EL (cell line): ENCODE measurements around the gene UBE2D4.
"Not testable (repeated sequence)": the region's sequence is repeated elsewhere in the genome, so short reads cannot be mapped to it uniquely, and the experiment has no call there.

Experiments
- DNase-seq: peaks from one replicate; pipeline ENCODE4 v3.0.0-alpha.2; 2016

The UBE2D4 gene

DNA sequence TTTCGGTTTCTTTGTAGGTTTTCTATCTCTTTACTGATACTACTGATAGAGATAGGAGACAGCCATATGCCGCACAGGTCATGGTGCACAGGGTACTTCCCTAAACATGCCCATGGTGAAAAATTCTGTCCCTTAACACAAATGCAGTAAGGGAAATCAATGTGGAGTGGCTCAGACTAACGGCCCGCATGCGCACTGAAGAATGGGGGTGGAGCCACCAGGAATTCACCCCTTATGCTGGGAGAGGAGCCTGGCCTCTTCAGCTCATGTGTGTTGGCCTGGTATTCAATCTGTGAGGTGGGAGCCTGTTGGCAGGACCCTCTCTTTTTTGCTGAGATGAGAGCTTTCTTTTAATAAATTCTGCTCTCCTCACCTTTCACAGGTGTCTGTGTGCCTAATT is 11.4 kb upstream of the UBE2D4 start:
- no peak for DNase-seq

DNA sequence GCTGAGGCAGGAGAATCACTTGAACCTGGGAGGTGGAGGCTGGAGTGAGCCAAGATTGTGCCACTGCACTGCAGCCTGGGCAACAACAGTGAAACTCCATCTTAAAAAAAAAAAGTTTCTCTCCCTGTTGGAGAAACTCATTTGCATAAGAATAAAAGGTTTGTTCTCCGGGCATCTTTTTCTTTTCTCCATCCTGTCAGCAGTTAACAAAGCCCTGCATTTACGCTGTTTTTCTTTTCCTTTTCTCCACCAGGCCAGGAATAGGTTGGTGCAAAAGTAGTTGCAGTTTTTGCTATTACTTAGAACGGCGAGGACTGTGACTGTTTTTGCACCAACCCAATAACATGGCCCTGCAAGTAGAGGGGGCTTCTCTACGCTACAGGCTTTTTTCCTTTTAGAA is 10.3 kb upstream of the UBE2D4 start:
- DNase-seq, result no peak

DNA sequence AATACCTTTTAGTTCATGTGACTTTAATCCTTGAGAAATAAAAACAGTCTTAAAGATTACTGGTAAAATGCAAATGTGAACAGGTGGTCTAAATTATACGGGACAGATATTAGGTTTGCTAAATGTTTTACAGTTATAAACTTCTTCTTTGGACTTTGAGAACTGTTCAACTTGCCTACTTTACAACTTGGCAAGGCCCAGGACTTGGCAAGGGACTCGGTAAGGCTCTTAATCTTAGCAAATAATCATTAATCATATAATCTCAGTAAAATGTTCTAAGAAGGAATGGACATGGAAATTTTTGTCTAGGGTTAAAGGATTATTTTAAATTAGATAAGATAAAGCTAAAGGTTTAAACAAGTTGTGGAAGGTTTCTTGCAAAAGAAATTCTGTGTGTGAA is 4.8 kb upstream of the UBE2D4 start:
- DNase-seq, result no peak

DNA sequence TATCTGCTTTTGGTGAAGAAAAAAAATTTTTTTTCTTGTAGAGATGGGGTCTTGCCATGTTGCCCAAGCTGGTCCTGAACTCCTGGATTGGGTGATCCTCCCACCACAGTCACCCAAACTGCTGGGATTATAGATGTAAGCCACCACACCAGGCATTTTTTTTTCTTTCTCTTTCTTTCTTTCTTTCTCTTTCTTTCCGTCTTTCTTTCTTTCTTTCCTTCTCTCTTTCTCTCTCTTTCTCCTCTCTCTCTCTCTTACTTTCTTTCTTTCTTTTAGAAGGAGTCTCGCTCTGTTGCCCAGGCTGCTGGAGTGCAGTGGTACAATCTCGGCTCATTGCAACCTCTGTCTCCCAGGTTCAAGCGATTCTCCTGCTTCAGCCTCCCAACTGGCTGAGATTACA is 3.5 kb upstream of the UBE2D4 start:
- no peak for DNase-seq

DNA sequence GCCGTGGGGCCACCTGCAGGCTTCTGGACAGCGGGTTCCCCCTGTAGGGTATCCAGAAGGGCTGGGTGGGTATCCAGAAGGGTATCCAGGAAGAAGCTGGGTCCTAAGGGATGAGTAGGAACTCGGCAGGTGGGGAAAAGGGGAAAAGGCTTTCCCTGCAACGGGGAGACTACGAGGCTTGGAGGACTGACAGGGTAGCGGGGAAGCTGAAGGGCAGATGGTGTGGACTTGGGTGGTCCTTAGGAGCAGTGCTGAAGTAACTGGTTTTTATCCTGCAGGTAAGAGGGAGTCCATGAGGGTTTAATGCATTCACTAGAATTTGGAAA is 525 bp downstream of the UBE2D4 start:
- no peak for DNase-seq

DNA sequence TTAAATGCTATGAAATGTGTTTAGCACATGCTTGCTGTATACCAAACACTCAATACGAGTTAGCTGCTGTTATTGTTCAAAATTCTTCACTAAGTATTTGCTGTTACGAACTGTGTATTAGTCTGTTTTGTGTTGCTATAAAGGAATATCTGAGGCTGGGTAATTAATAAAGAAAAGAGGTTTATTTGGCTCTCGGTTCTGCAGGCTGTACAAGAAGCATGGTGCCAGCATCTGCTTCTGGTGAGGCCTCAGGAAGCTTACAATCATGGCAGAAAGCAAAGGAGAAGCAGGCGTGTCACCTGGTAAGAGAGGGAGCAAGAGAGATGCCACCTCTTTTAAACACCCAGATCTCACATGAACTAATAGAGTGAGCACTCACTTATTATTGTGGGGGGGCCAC is 1.6 kb downstream of the UBE2D4 start:
- no peak for DNase-seq

DNA sequence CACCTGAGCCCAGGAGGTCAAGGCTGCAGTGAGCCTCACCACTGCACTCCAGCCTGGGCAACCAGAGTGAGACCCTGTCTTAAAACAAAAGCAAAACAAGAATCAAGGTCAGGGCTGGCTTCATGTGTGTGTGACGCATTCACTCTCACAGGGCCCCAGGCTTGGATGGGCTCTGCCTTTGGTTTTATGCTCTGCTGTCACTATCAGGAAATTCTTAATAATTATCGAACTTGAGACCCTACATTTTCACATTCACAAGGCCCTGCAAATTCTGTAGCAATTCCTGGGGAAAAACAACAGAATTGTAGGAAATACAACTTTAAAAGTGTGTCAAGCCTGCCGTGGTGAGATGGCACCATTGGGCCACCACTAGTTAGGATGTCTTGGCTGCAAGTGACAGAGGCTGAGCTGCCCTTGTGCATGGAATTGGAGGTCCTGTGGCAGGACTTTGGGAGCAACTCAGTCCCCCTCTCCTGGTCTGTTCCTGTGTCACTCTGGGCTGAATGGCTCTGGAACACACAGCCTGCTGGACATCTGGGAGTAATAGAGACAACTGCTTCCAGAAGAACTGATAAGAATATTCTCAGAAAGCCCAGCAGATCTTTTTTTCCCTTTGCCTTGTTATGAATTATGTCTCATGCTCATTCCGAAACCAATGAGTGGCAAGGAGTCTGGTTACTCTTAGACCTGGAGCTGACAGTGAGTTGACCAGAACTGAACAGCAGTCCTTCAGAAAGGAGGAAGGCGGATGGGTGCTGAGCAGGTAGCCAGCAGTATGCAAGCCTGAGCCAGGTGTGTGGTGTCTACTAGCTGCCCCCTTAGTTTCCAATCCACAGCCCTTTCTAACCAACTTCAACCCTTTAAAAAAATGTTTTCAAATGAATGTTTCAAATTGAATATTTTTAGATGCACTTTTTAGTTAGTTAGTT is 3.6 kb downstream of the UBE2D4 start:
- no peak for DNase-seq

DNA sequence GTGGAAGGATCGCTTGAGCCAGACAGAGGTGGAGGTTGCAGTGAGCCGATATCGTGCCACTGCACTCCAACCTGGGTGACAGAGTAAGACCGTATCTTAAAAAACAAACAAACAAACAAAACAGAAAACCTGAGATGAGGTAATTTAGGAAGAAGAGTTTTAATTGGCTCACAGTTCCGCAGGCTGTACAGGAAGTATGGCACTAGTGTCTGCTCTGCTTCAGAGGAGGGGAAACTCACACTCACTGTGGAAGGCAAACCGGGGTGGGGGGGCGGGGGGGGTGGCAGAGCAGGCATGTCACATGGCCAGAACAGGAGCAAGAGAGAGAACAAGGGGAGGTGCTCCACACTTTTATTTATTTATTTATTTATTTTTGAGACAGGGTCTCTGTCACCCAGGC is 5.1 kb downstream of the UBE2D4 start:
- DNase-seq, result no peak

DNA sequence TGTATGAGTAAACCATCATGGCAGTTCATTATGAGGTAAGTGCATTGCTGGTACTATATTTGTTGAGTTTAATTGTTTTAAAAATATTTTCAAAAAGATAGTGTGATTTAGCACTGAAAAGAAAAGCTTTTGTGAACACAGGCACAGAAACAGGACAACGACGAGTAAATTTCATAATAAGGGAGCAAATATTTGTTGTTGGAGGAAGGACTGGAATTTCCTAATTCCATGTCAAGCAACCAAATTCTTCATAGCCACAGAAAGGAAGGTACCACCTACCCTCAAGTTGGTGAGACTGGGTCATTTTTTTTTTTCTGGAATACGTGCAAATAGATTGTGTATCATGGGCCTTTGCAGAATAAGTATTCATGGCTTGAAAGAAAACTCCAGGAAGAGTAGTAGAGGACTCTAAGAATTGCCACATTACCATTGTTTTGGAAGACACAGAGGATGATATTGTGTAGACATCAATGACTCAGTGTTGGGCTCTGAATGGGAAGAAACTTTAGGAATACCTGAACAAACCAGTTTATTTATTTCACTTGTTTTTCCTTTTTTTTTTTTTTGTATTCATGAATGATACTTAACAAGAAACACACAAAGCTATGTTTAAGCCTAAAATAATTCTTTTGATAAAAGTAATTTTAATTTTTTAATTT is 7.8 kb downstream of the UBE2D4 start:
- DNase-seq, result no peak

DNA sequence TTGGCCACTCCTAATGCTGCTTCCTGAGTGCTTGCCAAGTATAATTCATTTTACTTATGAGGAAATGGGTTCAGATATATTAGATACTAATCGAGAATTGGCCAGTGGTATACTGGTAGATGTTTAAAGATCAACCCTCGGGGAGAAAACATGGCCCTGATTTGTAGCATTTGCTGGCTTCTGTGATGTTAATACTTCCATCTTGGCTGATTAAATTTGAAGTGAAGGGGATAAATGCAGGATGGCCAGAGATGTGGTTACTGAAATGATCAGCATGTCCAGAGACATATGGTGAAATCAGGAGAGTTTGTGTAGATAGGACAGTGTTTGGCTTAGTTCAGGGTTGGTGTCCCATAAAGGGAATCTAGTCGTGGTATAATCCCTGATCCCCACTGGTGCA is 11.2 kb downstream of the UBE2D4 start:
- DNase-seq, result no peak

DNA sequence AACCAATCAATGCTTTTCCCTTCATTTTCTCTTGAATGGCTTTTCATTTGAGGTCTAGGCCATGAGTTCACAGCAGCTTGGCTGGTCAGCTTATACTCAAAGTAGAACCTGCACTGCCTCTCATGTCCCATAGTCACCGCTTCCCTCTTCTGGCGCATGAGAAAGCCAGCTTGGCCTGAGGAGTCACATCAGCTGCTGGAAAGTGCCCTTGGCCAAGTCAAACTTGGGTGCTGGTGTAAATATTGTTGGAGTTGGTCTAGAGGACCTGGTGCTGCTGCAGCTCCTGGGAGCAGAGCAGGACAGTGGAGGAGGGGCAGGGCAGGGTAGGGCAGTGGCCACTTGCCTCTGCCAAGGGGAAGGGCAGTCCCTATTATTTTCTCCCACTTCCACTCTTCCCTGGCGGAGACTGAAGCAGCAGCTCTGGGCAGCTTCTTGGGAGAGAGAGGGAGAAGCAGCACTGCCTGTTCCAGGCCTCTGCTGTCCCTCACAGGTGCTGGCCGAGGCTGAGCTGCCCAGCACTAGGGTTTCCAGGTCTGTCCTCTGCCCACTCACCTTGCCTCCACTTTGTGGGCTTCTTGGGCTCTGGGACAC is 12.8 kb downstream of the UBE2D4 start:
- DNase-seq, result no peak

DNA sequence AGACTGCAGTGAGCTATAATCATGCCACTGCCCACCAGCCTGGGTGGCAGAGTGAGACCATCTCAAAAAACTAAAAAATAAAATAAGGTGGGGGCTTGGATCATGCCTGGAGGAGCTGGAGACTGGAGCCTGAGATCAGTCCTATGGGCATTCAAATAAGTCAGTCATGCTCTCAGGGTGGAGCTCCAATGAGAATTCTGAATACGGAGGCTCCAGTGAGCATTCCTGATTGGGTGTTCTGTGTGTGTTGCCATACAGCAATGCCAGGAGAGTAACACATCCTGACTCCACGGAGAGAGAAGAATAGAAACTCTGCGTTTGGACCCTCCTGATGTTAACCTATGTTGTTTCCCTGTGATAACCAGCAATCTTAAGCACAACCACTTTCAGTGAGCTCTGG is 16.0 kb downstream of the UBE2D4 start:
- no peak for DNase-seq

DNA sequence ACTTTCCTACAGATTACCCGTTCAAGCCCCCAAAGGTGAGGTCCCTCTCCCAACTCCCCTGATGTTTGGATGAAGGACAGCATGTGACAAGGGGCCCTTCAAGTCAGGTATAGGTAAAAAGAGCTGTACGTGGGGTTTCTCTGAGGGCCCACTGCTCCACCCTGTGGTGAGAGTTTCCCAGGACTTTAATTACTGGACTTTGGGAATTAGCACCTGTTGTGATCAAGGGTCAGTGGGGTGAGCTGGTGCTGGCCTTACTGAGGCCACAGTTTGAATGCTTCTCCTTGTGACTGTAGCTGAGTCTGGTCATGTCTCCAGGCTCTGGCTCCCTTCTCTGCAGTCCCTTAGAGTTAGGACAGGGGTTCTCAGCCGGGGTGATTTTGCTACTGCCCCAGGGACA is 16.8 kb downstream of the UBE2D4 start:
- DNase-seq, result no peak

DNA sequence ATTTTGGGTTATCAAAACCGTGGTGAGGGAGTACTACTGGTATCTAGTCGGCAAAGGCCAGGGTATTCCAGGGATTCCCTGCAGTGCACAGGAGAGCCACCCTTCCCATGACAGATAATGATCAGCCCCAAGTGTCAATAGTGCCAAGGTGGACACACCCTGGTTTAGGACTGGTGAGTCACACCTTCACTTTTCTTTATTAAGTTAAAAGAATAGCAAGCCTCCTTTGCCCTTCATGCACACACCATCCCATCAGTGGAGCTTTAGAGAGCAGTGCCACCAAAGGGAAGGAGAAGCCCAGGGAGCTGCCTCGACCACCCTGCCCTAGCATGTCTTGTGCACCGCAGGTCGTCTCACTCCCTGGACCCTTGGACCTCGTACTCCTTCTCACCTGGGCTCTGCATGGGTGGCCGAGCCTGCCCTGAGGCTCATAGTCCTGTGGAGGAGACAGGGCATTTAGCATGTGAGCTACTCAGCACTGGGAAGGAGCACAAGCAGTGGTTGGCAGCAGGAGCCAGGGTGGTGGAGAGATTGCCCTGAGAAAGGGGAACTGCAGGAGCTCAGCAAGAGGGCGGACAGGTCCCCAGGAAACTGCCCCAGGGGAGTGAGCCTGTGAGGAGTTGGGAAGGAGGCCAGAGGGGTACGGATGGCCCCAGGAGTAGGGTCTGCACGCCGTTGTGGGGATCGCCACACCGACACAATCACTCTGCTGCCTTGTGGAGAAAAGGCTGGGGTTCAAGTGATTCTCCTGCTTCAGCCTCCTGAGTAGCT is 17.4 kb downstream of the UBE2D4 start:
- no peak for DNase-seq

DNA sequence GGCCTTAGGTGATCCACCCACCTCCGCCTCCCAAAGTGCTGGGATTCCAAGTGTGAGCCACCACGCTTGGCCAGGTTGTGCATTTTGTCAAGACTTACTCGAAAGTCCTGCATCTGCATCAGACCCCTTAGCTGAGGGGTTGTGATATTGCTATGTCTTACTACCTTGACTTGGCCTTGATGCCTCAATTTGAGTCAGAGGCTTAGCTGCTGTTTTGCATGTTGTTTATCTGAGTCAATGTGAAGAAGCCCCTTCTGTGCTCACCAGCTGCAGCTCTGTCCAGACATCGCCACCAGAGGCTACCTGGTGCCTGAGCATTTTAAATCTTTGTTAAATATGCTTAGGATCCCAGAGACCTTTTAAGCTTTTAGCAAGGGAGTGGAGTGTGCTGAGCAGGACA is 18.1 kb downstream of the UBE2D4 start:
- DNase-seq, result no peak

DNA sequence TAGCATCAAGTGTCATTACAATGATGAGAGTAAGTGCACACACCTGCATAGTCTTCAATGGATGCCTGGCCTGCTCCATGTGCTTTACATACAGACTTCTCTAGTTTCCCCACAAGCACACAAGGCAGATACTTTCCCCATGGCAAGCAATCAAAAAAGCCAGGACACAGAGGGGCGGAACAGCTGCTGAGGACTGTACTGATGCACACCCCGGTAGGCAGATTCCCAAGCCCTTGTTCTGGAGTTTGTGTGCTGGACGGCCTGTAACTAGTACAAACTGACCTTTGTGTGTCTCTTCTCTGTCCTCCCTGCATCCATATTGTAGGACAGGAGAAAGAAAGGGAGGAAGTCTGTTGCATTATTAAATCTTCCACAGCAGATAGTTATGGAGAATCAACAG is 25.8 kb downstream of the UBE2D4 start:
- DNase-seq, result no peak

DNA sequence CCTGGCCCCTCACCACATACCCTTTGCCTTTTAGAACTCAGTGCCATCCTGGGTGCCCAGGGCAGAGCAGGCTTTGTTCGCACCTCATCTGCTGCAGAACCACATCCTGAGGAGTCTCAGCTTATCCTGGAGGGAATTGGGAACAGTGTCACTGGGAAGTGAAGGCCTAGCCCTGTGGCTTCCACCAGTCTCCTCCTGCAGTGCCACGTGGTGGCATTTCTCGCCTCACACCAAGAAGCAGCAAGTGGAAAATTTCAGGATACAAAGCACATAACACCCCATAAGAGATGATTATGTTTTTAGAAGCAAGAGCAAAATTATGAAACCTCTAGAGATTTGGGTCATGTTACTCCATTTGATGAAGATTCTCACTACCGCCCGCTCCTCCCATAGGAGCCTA is 26.8 kb downstream of the UBE2D4 start:
- no peak for DNase-seq

DNA sequence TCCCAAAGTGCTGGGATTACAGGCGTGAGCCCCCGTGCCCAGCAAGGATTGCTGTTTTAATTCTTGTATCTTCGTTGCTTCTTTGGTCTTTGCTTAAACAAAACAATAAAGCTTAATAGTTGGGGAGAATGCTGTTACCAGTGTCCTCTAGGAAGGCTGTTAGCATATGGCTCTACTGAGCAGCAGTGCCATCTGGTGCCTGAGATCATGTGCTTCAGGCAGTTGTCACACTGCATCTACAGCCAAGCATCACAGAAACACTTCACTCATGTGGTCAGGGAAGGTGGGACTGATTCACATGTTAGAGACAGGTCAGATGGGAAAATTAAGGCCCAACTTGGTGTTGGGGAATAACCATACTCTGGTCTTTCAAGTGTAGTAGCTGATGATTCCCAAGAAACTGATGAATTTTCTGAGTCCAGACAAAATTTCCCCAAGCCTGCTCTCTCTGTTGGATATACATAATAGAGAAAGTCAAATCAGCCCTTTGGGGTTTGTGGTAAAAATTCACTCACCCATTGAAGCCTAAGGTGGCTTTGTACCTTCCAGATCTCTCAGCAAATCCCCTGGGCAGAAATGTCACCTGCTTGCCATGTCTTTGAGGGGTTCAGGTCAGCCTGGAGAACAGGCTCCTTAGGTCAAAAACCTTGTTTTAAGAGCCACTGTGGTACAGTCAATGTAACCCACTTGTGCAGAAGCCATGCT is 28.4 kb downstream of the UBE2D4 start:
- peak; percentile 63 for DNase-seq

DNA sequence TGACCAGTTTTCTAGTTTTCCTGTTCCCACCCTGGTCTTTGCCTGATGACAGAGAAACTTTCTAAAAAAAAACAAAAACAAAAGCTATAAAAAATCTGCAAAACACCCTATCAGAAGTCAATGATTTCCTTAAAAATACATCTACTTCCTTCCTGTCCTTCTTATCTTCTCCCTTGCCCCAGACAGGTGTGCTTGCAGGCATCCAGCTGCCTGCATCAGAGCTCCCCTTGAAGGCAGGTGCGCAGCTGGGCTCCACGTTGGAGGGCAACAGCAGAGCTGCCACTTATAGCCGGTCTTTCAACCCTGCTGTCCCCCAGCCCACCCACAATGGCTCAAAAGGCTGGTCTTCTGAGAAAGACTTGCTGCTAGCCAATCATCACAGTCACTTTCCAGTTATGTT is 29.8 kb downstream of the UBE2D4 start:
- no peak for DNase-seq

DNA sequence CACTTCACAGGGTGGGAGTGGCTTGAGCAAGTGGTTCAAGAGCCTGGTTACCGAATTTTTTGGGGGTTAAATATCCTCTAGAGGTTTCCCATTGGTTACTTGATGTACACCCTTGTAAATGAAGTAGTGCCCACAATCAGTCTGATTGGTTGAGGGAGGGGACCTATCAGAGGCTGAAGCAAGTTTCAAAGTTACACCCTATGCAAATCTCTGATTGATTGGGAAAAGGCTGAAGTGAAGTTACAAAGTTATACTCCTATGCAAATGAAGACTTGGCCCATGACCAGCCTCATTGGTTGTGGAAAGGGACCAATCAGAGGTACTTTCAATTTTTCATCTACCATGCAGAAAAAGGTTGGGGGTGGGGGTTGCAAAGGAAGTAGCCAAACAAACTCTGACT is 34.7 kb downstream of the UBE2D4 start:
- no peak for DNase-seq

DNA sequence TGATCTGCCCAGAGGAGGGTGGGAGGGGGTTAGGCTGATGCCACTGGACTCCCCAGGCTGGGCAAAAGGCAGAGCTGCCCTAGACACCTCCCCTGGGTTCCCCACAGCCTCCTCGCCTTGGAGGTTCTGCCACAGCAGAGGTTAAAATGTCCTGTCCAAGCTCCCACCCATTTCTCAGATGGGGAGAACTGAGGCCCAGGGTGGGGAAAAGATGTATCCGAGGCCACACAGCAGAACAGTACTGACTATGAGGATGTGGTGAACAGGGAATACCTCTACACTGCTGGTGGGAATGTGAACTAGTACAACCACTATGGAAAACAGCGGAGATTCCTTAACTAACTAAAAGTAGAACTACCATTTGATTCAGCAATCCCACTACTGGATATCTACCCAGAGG is 40.2 kb downstream of the UBE2D4 start:
- DNase-seq, result not testable (repeated sequence)

DNA sequence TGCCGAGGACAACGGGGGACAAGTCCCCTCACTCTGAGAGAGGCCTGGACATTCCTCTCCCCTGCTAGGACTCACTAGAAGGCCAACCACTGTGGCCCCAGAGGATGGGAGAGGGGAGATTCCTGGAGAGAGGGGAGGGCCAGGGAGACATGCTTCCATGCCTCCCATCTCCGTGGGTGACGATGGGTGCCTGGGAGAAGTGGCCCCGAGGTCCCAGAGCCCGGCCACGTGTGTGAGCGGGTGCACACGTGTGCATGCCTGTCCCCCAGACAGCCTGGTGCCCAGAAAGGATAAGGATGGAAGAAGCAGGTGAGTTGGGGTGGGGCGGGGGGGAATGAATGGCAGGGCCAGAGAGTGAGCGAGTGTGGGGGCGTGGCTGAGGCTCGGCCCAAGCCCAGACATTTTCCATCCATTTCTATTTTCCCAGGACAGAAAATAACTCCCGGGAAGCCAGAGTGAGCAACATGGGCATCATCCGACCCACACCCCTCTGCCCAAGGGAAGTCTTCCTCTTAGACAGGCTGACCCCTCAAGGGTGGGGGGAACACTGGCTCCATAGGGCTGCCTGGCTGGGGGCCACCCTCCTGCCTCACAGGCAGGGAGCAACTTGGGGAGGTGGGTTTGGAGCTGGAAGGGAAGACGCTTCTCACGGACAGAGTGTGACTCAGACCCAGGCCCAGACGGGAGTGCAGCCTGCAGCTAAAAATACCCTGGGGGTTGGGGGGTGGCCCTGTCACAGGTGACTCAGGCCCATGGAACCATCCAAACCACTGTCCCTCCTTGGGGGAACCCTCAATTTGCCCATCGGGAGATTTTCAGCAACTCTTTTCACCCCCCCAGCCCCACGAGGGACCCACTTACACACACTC is 42.2 kb downstream of the UBE2D4 start:
- DNase-seq, result peak; percentile 25
